Renal cortex interstitium (tissue), 11 donors: ENCODE measurements around the gene FOXP1. TPM values are rescaled to one million over a fixed set of nuclear protein-coding genes. Genes with fewer than 3 reads are reported as not detected.

Experiments
- DNase-seq, 11 donors: peaks; one replicate each; pipeline ENCODE4 v3.0.0-alpha.2; 2013; ENCODE audit warnings: low read depth in 9 of 11, low spot score in 4 of 11; ENCODE audit errors: extremely low read depth in 1 of 11
- polyA plus RNA-seq, 3 donors: library from polyadenylated mRNA; unstranded; fragments of 120-200 nt; gene quantifications; one replicate each; pipeline ENCODE4 v1.2.1, GENCODE V29; 2013; ENCODE audit not compliant: insufficient read length in 3 of 3

FOXP1 gene
- polyA plus RNA-seq, 3 donors, result 36.8 to 51.7 (median 40.1) TPM

GRCh38 chr3:71518089-71518488 is 65.4 kb downstream of the FOXP1 start:
- no peak for DNase-seq

- no peak for DNase-seq
Measured at GRCh38 chr3:71517271-71517791, 66.2 kb downstream of the FOXP1 start.

GRCh38 chr3:71515636-71516365 is 67.7 kb downstream of the FOXP1 start:
- no peak for DNase-seq

GRCh38 chr3:71514621-71515020 is 68.9 kb downstream of the FOXP1 start:
- DNase-seq, result no peak

- no peak for DNase-seq
Measured at GRCh38 chr3:71513515-71513914, 70.0 kb downstream of the FOXP1 start.

- DNase-seq, result no peak
Measured at GRCh38 chr3:71513081-71513480, 70.4 kb downstream of the FOXP1 start.

GRCh38 chr3:71512544-71512943 is 71.0 kb downstream of the FOXP1 start:
- DNase-seq, result no peak

GRCh38 chr3:71512000-71512399 is 71.5 kb downstream of the FOXP1 start:
- DNase-seq, result no peak

GRCh38 chr3:71511446-71511845 is 72.1 kb downstream of the FOXP1 start:
- DNase-seq, result no peak

- peak in 2 of 11 donors; percentile 20 to 23 for DNase-seq
Measured at GRCh38 chr3:71511037-71511436, 72.5 kb downstream of the FOXP1 start.

- no peak for DNase-seq
Measured at GRCh38 chr3:71510510-71510909, 73.0 kb downstream of the FOXP1 start.

- DNase-seq, result no peak
Measured at GRCh38 chr3:71509066-71509465, 74.5 kb downstream of the FOXP1 start.

- no peak for DNase-seq
Measured at GRCh38 chr3:71505767-71506350, 77.7 kb downstream of the FOXP1 start.

GRCh38 chr3:71504250-71505036 is 79.1 kb downstream of the FOXP1 start:
- DNase-seq, result no peak

- DNase-seq, result no peak
Measured at GRCh38 chr3:71503525-71504249, 79.8 kb downstream of the FOXP1 start.

GRCh38 chr3:71502066-71502625 is 81.4 kb downstream of the FOXP1 start:
- DNase-seq, result no peak

GRCh38 chr3:71500696-71501095 is 82.8 kb downstream of the FOXP1 start:
- DNase-seq, result no peak

- DNase-seq, result no peak
Measured at GRCh38 chr3:71499227-71499876, 84.2 kb downstream of the FOXP1 start.

GRCh38 chr3:71498543-71498942 is 85.0 kb downstream of the FOXP1 start:
- DNase-seq, result no peak
